Cardiac septum (tissue), 1 donor: Measurements from ENCODE around the gene PCDHA1. TPM values are rescaled to one million over a fixed set of nuclear protein-coding genes. Genes with fewer than 3 reads are reported as not detected.

Source experiments
- DNase-seq: peaks from one replicate; pipeline ENCODE4 v3.0.0-alpha.2; 2020; ENCODE audit warnings: low spot score
- intact Hi-C: fragments of 100-400 bp; cut with DNase I; formaldehyde crosslinking; loops from one replicate; pipeline ENCODE4 v1.14.0; 2022
- total RNA-seq: library from RNA; stranded (reverse); fragmentation: NEBNext Ultra II Directional; extraction: Animal tissue kit (Norgen Biotek cat#: 25700); gene quantifications from one replicate; pipeline ENCODE4 v1.2.1, GENCODE V29; 2021
- donor health status: DM: no; HTN: no; CAD: no.

PCDHA1 gene
- total RNA-seq, 1 donor from 2014 or later = 0.08 TPM

- DNase-seq = no peak
- intact Hi-C loops = no loop called here
Measured at GRCh38 chr5:140967226-140967893, 181.4 kb downstream of the PCDHA1 start.

GRCh38 chr5:140969880-140970279, 183.9 kb downstream of the PCDHA1 start:
- intact Hi-C loops = no loop called here
- DNase-seq = no peak

GRCh38 chr5:140973550-140973949, 187.6 kb downstream of the PCDHA1 start:
- intact Hi-C loops = no loop called here
- DNase-seq = no peak

- intact Hi-C loops = no loop called here
- DNase-seq = no peak
Measured at GRCh38 chr5:140977003-140977402, 191.1 kb downstream of the PCDHA1 start.

- no peak for DNase-seq
- intact Hi-C loops = no loop called here
Measured at GRCh38 chr5:140978260-140978659, 192.3 kb downstream of the PCDHA1 start.

GRCh38 chr5:140978983-140979382, 193.0 kb downstream of the PCDHA1 start:
- intact Hi-C loops = no loop called here
- DNase-seq = no peak

GRCh38 chr5:140982083-140982716, 196.3 kb downstream of the PCDHA1 start:
- no peak for DNase-seq
- intact Hi-C loops = no loop called here

- no peak for DNase-seq
- intact Hi-C loops = no loop called here
Measured at GRCh38 chr5:140986117-140986521, 200.2 kb downstream of the PCDHA1 start.

- intact Hi-C loops = no loop called here
- no peak for DNase-seq
Measured at GRCh38 chr5:140988100-140988499, 202.2 kb downstream of the PCDHA1 start.

GRCh38 chr5:140988608-140989007, 202.7 kb downstream of the PCDHA1 start:
- intact Hi-C loops = no loop called here

GRCh38 chr5:140989254-140990020, 203.5 kb downstream of the PCDHA1 start:
- no peak for DNase-seq
- intact Hi-C loops = no loop called here

More at GRCh38 chr5:140988608-140989007, 202.7 kb downstream of the PCDHA1 start:
- no peak for DNase-seq

GRCh38 chr5:140992828-140993227, 206.9 kb downstream of the PCDHA1 start:
- intact Hi-C loops = no loop called here
- no peak for DNase-seq

GRCh38 chr5:140996060-140996459, 210.1 kb downstream of the PCDHA1 start:
- DNase-seq = no peak
- intact Hi-C loops = no loop called here

- intact Hi-C loops = no loop called here
- no peak for DNase-seq
Measured at GRCh38 chr5:140998921-140999410, 213.0 kb downstream of the PCDHA1 start.

- intact Hi-C loops = no loop called here
- DNase-seq = no peak
Measured at GRCh38 chr5:141001446-141001843, 215.5 kb downstream of the PCDHA1 start.

- intact Hi-C loops = no loop called here
Measured at GRCh38 chr5:141001844-141002604, 216.1 kb downstream of the PCDHA1 start.

GRCh38 chr5:141002605-141002965, 216.6 kb downstream of the PCDHA1 start:
- DNase-seq = no peak
- intact Hi-C loops = no loop called here

More at GRCh38 chr5:141001844-141002604, 216.1 kb downstream of the PCDHA1 start:
- DNase-seq = no peak

GRCh38 chr5:141003031-141003430, 217.1 kb downstream of the PCDHA1 start:
- intact Hi-C loops = no loop called here
- no peak for DNase-seq

- DNase-seq = no peak
- intact Hi-C loops = no loop called here
Measured at GRCh38 chr5:141003791-141004611, 218.1 kb downstream of the PCDHA1 start.
